ENCODE data around the gene SLC44A1. TPM values are rescaled to one million over a fixed set of nuclear protein-coding genes. Genes with fewer than 3 reads are reported as not detected.

The SLC44A1 gene
- total and polyA plus RNA-seq, 10 of the 15 experiments (the other 5 are each of a cell fraction or from before 2014, with no cell fraction given), result 2.4 to 21.2 (median 12.4) TPM

- no peak for TF ChIP-seq CUX1 (IDR thresholded peaks at IDR 0.05; ENCODE audit: insufficient replicate concordance, low read depth, low read length)
- no peak for TF ChIP-seq NFIC (IDR thresholded peaks at IDR 0.05; ENCODE audit: low read depth, low read length)
- no peak for TF ChIP-seq IRF3 (IDR thresholded peaks at IDR 0.05)
- TF ChIP-seq EGR1 (IDR thresholded peaks at IDR 0.05; ENCODE audit: borderline replicate concordance in 1 of 2, low read depth in 2 of 2, low read length in 2 of 2), result no peak
- TF ChIP-seq MEF2B (IDR thresholded peaks at IDR 0.05; ENCODE audit: partially characterized antibody, poor library complexity, severe bottlenecking), result peak; percentile 31
- no peak for TF ChIP-seq CTCF (IDR thresholded peaks at IDR 0.05 in 2 of 3, conservative IDR thresholded peaks at IDR 0.05 in 1 of 3; ENCODE audit: control insufficient read depth in 2 of 3, extremely low read depth in 1 of 3, insufficient read depth in 1 of 3, low read depth in 3 of 3, low read length in 3 of 3)
Observed at GRCh38 chr9:105320568-105320967, 76.1 kb downstream of the SLC44A1 start (continued).

All from GM12878 (cell line).